ENCODE measurements around the gene PLCZ1.

The PLCZ1 gene

GRCh38 chr12:18750085-18750484 is 12.3 kb upstream of the PLCZ1 start:
- Histone ChIP-seq H3K27me3 (ENCODE audit: insufficient read depth, low read length, poor library complexity) (peaks cover 3% of the 10 kb centered on the region), H3K36me3 (ENCODE audit: insufficient read depth, low read length) (no peaks in the 10 kb centered on the region), H3K4me2 (ENCODE audit: insufficient read depth, low read length) (no peak overlapping the region), H3K4me3 (ENCODE audit: low read depth in 1 of 2, low read length in 2 of 2) (no peak overlapping the region), H3K9ac (ENCODE audit: low read depth, low read length) (no peak overlapping the region), H3K27ac (ENCODE audit: low read length) (no peak overlapping the region), H3K4me1 (ENCODE audit: insufficient read depth, low read length) (no peaks in the 10 kb centered on the region), H3K79me2 (ENCODE audit: insufficient read depth, low read length) (no peaks in the 10 kb centered on the region), H4K20me1 (ENCODE audit: insufficient read depth, low read length) (no peaks in the 10 kb centered on the region), H3K9me3 (ENCODE audit: insufficient read depth, low read length, severe bottlenecking) (no peaks in the 10 kb centered on the region), H2AFZ (ENCODE audit: low read depth, low read length) (no peak overlapping the region)
- no peak for DNase-seq
- TF ChIP-seq EZH2 (IDR thresholded peaks at IDR 0.05; ENCODE audit: borderline replicate concordance, low read depth, low read length, severe bottlenecking), result no peak
- TF ChIP-seq, protein P1, sequence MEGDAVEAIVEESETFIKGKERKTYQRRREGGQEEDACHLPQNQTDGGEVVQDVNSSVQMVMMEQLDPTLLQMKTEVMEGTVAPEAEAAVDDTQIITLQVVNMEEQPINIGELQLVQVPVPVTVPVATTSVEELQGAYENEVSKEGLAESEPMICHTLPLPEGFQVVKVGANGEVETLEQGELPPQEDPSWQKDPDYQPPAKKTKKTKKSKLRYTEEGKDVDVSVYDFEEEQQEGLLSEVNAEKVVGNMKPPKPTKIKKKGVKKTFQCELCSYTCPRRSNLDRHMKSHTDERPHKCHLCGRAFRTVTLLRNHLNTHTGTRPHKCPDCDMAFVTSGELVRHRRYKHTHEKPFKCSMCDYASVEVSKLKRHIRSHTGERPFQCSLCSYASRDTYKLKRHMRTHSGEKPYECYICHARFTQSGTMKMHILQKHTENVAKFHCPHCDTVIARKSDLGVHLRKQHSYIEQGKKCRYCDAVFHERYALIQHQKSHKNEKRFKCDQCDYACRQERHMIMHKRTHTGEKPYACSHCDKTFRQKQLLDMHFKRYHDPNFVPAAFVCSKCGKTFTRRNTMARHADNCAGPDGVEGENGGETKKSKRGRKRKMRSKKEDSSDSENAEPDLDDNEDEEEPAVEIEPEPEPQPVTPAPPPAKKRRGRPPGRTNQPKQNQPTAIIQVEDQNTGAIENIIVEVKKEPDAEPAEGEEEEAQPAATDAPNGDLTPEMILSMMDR (IDR thresholded peaks at IDR 0.05; ENCODE audit: borderline replicate concordance, extremely low read depth, low read length, poor library complexity, severe bottlenecking), result no peak
- ATAC-seq (ENCODE audit: insufficient read depth, low read depth), result no peak

- Histone ChIP-seq H3K27ac (ENCODE audit: low read length) (no peak overlapping the region), H4K20me1 (ENCODE audit: insufficient read depth, low read length) (no peaks in the 10 kb centered on the region), H3K4me3 (ENCODE audit: low read depth in 1 of 2, low read length in 2 of 2) (no peak overlapping the region), H3K79me2 (ENCODE audit: insufficient read depth, low read length) (no peaks in the 10 kb centered on the region), H3K9ac (ENCODE audit: low read depth, low read length) (no peak overlapping the region), H3K4me1 (ENCODE audit: insufficient read depth, low read length) (no peaks in the 10 kb centered on the region), H3K9me3 (ENCODE audit: insufficient read depth, low read length, severe bottlenecking) (no peaks in the 10 kb centered on the region), H3K4me2 (ENCODE audit: insufficient read depth, low read length) (no peak overlapping the region), H3K27me3 (ENCODE audit: insufficient read depth, low read length, poor library complexity) (peaks cover 3% of the 10 kb centered on the region), H3K36me3 (ENCODE audit: insufficient read depth, low read length) (no peaks in the 10 kb centered on the region), H2AFZ (ENCODE audit: low read depth, low read length) (no peak overlapping the region)
- TF ChIP-seq, protein P1 (IDR thresholded peaks at IDR 0.05; ENCODE audit: borderline replicate concordance, extremely low read depth, low read length, poor library complexity, severe bottlenecking), result no peak
- TF ChIP-seq EZH2 (IDR thresholded peaks at IDR 0.05; ENCODE audit: borderline replicate concordance, low read depth, low read length, severe bottlenecking), result no peak
- no peak for ATAC-seq (ENCODE audit: insufficient read depth, low read depth)
- no peak for DNase-seq
Observed at GRCh38 chr12:18749386-18749957, 11.7 kb upstream of the PLCZ1 start.

- H3K4me1 ChIP-seq (ENCODE audit: insufficient read depth, low read length), result no peaks in the 10 kb centered on the region
- H3K9ac ChIP-seq (ENCODE audit: low read depth, low read length), result no peak overlapping the region
- no peak overlapping the region for H3K4me2 ChIP-seq (ENCODE audit: insufficient read depth, low read length)
- no peaks in the 10 kb centered on the region for H3K79me2 ChIP-seq (ENCODE audit: insufficient read depth, low read length)
- DNase-seq, result no peak
- TF ChIP-seq EZH2 (IDR thresholded peaks at IDR 0.05; ENCODE audit: borderline replicate concordance, low read depth, low read length, severe bottlenecking), result no peak
- TF ChIP-seq, protein P1 (IDR thresholded peaks at IDR 0.05; ENCODE audit: borderline replicate concordance, extremely low read depth, low read length, poor library complexity, severe bottlenecking), result no peak
- no peaks in the 10 kb centered on the region for H3K27me3 ChIP-seq (ENCODE audit: insufficient read depth, low read length, poor library complexity)
- no peak overlapping the region for H3K27ac ChIP-seq (ENCODE audit: low read length)
- no peaks in the 10 kb centered on the region for H3K36me3 ChIP-seq (ENCODE audit: insufficient read depth, low read length)
- ATAC-seq (ENCODE audit: insufficient read depth, low read depth), result no peak
- no peak overlapping the region for H2AFZ ChIP-seq (ENCODE audit: low read depth, low read length)
- no peaks in the 10 kb centered on the region for H3K9me3 ChIP-seq (ENCODE audit: insufficient read depth, low read length, severe bottlenecking)
- H4K20me1 ChIP-seq (ENCODE audit: insufficient read depth, low read length), result no peaks in the 10 kb centered on the region
- no peak overlapping the region for H3K4me3 ChIP-seq (ENCODE audit: low read depth in 1 of 2, low read length in 2 of 2)
Observed at GRCh38 chr12:18747895-18748294, 10.1 kb upstream of the PLCZ1 start.

Data from DND-41 (cell line).